GM19395 (cell line): Measurements from ENCODE around the gene TPRG1.

Experiments used
- ATAC-seq: cut with Tn5 transposase; IDR thresholded peaks from one replicate; pipeline ENCODE4 v1.9.1; 2021; ENCODE audit warnings: mild to moderate bottlenecking, moderate library complexity; ENCODE audit not compliant: unreplicated experiment

TPRG1 gene

DNA sequence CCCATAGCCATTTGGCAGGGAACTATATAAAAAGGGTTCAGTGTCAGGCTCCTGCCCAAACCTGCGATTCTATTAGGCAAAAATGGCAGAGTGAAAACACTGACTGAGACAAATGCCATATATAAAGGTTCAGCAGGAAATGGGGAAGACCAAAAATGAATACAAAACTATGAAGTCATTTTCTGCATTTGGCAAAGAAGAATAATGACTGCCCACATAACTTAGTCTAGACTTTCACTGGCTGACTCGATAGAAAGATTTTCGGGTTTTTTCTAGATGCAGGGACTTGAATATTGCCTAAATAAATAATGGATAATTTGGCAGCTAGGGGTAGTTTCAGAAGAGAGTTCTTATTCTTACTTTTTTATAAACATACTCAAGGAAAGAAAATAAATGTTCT is 178.0 kb downstream of the TPRG1 start:
- no peak for ATAC-seq

DNA sequence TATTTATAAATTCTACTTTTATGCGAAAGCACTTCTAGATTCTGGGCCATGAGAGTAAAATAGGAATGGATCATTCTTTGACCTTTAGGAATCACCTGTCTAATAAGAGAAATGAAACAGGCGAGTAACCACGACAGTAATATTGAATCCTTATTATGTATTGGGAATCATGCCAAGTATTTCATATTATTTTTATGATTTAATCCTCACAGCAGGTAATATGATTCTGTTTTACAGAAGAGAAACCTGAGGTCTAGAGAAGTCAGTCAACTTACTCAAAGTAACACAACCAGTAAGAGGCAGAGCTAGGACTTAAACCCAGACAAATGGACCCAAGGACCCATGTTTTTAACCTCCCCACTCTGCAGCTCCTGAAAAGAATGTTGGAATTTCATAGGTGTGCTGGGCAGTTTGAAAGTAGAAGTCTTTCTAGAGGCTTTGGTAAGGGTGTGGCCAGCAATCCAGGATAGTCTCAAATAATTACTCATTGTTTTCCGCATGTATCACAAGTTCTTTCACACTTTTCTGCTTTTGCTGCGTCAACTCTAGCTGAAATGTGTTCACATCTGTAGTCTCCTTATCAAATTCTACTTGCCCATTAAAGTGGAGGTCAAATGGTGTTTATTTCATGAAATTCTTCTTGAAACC is 181.7 kb downstream of the TPRG1 start:
- no peak for ATAC-seq

- ATAC-seq, result no peak
Measured at GRCh38 chr3:189353988-189354889, 182.5 kb downstream of the TPRG1 start.

DNA sequence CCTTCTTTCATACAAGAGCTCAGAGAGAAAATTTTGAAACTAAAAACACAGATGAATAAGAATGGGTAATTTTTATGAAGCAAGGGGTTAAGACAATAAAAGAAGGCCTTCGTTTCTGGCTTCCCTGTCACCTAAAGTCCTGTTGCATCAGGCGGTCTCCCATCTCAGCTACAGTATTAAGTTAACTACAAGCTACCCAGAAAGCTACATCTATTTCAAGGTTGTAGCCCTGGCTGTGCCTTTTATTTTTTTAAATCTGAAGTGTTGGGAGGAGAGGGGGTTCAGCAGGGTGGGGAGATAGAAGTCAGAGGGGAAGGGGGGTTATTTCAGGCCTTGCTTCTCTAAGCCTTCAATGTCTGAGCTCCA is 183.3 kb downstream of the TPRG1 start:
- no peak for ATAC-seq

DNA sequence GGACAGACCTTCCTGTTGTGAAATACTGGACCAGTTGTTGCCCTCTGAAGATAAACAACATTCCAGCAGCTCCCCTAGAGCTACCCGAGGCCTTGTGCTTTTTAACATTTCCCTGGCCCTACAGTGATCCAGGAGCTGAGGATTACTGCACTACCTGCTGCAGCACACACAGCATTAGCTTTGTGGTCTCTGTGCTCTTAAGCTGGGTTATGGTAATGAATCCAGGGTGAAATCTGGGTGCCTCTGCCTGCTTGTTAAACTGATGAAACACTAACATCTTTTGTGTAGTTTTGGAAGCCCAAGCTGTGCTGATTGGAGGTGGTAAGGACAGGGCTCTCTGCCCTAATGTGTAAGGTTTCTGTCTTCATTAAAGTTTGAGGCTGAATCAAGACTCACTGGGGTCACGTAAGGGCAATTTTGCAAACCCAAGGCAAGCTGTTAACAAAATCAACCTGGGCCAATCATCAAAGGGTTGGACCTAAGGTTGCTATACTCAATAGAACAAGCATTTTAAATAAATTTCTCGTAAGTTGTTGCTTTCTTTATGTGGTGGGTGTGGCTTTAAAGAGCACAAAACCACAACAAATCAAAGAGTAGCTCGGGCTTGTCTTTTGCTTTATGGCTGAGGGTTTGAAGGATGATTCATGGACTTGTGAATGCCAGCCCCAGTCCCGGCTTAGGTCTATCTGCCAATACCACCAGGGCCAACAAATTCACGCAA is 183.9 kb downstream of the TPRG1 start:
- ATAC-seq, result no peak

GRCh38 chr3:189360291-189360690 is 188.5 kb downstream of the TPRG1 start:
- ATAC-seq, result no peak

DNA sequence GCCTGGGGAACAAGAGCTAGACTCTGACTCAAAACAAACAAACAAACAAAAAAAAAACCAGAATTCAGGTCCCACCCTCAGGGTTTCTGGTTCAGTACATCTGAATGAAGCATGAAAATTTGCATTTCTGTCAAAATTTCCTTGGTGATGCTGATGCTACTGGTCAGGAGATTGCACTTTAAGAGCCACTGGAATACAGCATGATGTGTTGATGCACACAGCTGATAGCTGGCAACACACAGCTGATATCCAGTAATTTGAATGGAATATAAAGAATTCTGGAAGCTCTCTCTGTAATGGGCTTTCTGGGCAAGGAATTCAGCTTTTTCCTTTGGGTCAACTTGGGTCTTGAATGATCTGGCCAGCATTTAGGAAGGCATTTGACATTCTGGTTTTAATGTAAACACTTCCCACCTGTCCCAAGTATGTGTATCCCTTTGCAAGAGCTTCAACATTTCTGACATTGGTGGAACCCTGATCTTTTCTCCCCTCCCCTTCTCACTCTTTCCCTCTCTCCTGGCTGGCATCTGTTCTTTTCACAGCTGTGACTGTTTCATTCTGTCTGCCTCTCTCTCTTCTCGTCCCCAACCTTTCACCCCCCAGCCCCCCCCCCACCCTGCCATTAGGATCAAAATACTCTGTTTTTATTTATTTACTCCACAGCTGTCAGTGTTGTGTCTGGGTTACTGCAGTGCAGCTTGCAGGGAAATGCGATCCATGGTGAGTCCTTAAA is 189.5 kb downstream of the TPRG1 start:
- no peak for ATAC-seq

DNA sequence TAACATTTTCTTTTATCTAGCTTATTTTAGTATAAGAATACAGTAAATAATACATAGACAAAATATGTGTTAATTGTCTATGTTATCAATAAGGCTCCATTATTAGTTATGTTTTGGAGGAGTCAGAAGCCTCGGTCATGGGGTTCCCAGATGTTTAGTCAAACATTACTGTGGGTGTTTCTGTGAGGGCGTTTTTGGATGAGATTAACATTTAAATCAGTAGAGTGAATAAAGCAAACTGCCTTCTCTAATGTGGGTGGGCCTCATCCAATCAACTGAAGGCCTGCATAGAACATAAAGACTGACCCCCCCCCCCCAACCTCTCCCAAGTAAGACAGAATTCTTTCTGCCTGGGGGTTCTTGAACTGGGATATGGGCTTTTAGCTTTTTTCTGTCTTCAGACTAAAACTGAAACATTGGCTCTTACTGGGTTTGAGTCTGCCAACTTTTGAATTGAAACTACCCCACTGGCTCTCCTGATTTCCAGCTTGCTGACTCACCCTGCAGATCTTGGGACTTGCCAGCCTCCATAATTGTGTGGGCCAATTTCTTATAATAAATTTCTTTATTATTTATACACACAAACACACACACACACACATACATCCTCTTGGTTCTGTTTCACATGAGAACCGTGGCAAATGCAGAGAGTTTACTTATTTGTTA is 192.0 kb downstream of the TPRG1 start:
- ATAC-seq, result no peak

- no peak for ATAC-seq
Measured at GRCh38 chr3:189365609-189366564, 194.1 kb downstream of the TPRG1 start.

- ATAC-seq, result no peak
Measured at GRCh38 chr3:189368384-189368783, 196.6 kb downstream of the TPRG1 start.

DNA sequence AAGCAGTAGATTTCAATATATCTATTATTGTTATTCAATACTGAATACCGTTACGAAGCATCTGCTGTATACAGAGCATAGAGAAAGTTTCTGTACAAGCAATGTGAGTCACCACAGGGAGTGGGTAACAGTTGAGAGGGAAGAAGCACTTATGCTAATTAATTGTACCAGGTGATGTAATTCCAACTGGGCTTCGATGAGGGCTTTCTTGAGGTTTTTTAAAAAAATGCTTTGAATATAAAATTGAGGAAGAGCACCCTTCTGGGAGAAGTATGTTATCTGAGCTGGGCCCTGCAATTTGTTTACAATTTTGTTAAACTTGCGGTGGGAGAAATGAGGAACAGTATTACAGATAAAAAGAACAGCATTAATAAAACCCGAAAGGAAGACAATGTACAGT is 197.9 kb downstream of the TPRG1 start:
- no peak for ATAC-seq

DNA sequence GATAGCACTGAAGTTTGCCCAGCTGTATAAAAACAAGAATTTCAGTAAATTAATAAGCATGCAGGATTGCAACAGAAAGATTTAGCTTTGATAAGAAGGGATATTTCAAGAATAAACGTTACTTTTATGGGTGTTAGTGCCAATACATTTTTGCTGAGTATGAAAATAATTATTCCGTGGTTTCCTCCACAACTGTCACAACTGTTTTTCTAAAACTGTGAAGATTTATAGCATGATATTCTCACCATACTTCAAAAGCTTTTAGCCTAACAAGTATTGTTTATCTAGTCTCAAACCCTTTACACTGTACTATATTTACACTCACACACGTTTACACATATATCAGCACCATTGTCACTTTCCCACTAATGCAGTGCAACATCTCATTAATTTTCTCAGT is 200.5 kb downstream of the TPRG1 start:
- no peak for ATAC-seq
